SH-SY5Y (cell line): ENCODE measurements around the gene TNFRSF1B.

ENCODE experiments used
- GATA2 ChIP-seq: IDR thresholded peaks from 2 replicates; pipeline ENCODE4 v1.6.1; 2011; ENCODE audit warnings: mild to moderate bottlenecking, low read depth, low read length
- GATA3 ChIP-seq: IDR thresholded peaks from 2 replicates; pipeline ENCODE4 v1.6.1; 2011; ENCODE audit warnings: low read depth, mild to moderate bottlenecking, low read length, moderate library complexity

GRCh38 chr1:12196641-12197482 lies 30.1 kb downstream of the TNFRSF1B start:
- TF ChIP-seq GATA2: no peak
- TF ChIP-seq GATA3: no peak
